GM18502 (cell line): ENCODE results near the gene CDK5RAP2.

Experiments used
- ATAC-seq: cut with Tn5 transposase; IDR thresholded peaks from one replicate; pipeline ENCODE4 v1.9.1; 2021; ENCODE audit warnings: mild to moderate bottlenecking; ENCODE audit not compliant: unreplicated experiment, poor library complexity

The CDK5RAP2 gene

DNA sequence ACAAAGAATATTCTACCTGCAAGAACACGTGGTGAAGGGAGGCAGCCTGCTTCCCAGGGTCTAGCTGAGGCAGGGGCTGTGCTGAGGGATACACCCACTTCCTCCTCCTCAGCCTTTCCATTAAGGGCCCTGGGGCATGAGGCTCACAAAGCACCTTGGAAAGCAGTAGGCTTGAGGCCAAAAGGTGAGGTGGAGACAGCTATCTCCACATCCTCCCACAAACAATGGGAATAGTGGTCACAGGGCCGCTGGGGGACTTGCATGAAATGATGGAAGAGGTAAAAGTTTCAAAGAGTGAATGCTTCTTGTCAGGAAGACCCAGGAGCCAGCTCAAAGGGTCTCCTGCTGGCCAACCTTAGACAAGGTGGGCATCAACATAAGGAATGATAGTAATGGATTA, 207.9 kb downstream of the CDK5RAP2 start:
- ATAC-seq, result no peak

DNA sequence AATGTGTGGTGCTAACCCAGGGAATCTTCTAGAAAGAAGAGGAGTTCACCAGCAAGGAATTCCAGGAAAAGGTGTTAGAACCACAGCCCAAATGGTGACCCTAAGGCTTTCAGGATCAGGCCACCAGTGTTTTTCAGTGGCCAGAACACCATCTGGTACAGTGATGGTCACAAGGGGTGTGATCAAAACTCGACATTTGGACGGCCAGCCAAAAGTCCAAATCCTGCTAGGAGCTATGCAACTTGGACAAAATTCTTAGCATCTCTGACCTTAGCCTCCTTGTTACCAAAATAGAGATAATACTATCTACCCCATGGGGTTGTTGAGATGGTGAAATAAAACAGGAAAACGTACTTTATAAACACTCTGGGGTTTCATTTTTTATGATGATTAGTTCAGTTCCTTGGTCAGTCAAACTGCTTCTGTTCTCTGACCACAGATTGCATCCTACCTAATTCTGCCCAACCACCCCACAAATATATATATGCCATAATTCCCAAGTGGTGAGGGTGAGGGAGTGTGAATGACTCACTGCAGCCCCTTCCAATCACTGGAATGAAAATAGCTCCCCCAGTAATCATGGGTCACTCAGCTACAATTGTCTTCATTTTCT, 210.3 kb downstream of the CDK5RAP2 start:
- ATAC-seq, result no peak

DNA sequence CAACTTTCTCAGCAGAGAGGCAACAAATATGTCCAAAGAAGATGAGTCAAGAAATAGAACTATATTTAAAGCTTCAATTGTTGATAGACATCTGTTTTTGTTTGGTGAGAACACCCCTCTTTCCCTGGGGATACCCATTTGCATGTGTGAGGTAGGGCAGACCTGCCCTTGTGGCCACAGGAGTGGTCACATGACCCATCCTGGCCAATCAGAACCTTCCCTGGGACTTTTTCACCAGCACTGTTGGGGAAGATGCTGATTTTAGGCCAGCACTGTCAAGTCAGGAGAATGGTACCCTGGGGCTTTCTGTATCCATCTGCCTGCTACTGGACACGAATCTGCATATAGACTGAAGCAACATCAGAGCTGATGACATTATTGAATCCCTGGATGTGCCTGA, 211.2 kb downstream of the CDK5RAP2 start:
- ATAC-seq, result no peak

DNA sequence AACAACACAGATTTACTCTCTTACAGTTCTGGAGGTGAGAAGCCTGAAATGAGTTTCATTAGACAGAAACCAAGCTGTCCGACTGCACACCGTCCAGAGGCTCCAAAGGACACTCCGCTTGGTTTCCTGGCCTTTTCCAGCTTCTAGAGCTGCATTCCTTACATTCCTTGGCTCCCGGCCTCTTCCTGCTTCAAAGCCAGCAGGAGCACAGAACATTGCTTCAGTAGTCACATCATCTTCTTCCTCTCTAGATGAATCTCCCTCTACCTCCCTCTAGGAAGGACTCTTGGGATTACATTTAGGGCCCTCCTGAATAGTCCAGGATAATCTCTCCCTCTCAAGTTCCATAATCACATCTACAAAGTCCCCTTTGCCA, 213.3 kb downstream of the CDK5RAP2 start:
- ATAC-seq, result no peak

DNA sequence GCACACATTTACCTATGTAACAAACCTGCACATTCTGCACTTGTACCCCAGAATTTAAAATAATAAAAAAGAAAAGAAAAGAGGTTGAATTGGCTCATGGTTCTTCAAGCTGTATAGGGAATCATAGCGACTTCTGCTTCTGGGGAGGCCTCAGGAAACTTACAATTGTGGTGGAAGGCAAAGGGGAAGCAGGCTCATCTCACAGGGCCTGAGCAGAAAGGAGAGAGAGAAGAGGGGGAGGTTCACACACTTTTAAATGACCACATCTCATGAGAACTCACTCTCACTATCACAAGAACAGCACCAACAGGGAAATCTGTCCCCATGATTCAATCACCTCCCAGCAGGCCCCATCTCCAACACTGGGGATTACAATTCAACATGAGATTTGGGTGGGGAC, 214.6 kb downstream of the CDK5RAP2 start:
- ATAC-seq, result no peak

DNA sequence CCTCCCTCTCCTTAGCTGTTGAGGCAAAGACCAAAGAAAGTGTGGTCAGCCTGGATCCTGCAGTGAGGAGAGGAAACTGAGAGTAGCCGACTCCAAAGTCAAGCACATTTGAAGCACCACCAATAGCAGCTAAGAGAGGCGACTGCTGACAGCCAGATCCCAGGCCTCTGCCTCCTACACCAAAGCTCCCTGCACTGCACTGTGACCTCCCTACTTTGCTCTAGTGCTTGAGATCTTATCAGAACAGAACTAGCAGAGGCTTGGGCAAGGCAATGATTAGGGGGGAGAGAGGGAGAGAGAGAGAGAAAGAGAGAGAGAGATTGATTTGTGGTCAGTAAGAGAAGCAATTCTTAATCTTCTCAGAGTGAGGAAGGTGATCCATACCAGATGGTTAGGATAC, 216.3 kb downstream of the CDK5RAP2 start:
- no peak for ATAC-seq

DNA sequence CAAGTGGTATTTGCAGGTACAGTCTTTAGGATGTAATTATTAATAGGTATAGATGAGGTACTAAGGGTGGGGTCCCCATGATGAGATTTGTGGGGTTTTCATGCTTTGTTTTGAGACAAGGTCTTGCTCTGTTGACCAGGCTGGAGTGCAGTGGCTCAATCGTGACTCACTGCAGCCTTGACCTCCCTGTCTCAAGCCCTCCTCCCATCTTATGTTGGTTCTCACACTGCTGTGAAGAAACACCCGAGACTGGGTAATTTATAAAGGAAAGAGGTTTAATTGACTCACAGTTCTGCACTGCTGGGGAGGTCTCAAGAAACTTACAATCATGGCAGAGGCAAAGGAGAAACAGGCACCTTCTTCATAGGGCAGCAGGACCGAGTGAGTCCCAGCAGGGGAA, 217.5 kb downstream of the CDK5RAP2 start:
- ATAC-seq, result no peak

DNA sequence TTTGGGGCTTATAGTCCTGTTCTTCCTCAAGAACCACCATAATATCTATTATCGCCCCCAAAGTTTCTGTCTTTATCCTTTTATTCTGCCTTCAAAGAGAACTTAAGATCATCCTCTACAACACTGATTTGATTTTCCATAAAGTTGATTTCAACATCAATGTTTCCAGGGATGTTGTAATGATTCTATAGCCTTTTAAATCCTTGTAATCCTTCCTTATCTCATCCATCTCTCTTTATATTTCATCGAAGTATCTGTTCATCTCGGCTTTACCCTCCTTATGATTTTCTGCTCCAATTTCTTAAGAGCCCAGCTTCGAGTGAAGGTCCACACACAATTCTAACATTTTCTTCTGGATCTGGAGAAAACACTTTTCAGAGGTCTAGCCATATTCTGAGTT, 218.4 kb downstream of the CDK5RAP2 start:
- ATAC-seq, result no peak

DNA sequence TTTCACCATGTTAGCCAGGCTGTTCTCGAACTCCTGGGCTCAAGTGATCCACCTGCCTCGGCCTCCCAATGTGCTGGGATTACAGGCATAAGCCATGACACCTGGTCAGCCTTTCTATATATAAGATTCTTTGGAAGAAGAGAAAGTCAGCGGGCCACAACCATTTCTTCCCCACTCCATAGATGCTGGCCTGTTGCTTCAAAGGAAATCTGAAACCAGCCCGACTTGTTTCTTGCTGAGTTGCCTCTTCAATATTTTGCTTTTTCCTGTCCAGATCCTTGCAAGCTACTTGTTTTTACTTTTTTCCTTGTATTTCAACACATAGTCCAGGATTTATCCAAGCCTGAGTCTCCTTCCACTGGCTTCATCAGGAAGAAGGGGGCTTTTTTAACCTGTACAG, 219.5 kb downstream of the CDK5RAP2 start:
- no peak for ATAC-seq

DNA sequence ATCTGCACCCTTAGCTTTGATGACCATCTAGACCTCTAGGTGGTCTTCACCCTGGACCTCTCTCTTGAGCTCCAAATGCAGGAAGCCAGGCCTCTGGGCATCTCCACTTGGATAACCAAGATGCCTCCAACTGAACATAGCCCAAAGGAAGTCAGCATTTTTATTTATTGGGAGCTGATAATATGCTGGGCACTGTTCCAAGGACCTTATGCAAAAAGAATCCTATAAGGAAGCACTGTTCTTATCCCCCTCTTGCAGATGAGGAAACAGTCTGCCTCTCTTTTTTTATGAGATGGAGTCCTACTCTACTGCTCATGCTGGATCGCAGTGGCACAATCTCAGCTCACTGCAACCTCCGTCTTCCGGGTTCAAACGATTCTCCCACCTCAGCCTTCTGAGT, 219.9 kb downstream of the CDK5RAP2 start:
- ATAC-seq, result no peak

DNA sequence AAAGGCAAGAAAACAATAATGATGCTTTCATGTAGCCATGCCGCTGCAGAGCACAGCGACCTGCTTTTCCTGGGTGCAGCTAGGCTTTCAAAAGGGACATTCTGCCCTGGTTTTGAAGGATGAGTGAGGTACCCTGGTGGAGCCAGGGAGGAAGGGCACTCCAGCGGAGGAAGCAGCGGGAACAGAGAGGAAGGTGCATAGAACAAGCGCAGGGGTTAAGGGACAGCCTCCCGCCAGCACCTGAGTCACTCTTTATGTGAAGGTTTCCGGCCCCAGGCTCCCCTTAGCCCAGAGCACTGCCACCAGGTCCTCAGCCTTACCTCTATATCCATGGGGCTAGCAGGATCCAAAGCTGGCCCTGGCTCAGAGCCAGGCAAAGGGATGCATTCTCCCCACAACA, 221.1 kb downstream of the CDK5RAP2 start:
- no peak for ATAC-seq

DNA sequence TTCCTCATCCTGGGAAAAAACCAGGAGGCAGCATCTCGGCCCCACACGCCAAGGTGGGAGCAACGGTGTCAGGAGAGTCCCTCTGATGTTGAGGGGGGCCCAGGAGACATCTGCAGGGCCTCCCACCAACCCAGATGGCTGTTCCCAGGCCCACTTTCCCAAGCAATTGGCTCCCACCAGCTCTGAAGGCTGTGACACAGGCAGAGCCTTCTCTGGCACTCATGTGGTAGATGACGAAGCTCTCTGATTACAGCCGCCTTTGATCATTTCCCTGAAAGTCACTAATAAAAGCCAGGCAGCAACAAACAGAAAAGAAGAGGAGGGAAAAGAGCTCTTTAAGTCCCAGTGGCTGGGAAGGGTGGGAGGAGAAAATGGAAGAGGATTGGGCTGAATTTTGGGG, 226.5 kb downstream of the CDK5RAP2 start:
- ATAC-seq, result no peak

DNA sequence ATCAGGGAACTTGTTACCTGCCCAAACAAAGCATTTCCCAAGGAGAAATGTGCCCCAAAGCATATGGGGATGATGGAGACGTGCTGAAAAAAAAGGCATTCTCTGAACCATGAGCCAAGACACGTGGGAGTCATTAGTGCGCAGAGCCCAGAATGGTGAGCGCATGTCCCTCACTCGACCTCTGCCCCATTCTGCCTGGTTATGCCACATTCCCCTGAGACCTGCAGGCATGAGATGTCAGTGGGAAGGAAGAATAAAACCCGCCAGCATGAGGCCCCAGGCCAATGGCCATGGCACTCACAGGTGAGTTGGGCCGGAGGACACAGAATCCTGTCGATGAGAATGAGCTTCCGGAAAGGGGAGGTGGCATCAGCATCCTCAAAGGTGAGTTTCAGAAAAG, 228.9 kb downstream of the CDK5RAP2 start:
- no peak for ATAC-seq

DNA sequence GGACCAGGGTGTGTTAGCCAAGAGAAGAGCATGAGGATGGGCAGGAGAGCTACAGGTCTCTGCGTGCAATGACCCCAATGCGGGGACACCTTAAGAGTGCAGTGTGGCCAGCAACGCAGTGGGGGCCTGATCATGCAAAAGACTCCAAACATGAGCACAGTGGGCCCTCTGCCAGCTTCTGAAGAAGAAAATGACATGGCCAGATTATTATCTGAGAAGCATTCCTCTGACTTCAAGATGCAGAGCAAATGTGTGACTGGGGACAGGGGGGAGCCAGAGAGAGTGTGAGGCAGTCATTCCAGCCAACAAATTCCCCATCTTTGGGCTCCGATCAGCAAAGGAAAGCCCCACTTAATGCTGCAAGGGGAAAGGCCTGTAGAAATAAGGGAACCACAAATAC, 229.4 kb downstream of the CDK5RAP2 start:
- no peak for ATAC-seq

DNA sequence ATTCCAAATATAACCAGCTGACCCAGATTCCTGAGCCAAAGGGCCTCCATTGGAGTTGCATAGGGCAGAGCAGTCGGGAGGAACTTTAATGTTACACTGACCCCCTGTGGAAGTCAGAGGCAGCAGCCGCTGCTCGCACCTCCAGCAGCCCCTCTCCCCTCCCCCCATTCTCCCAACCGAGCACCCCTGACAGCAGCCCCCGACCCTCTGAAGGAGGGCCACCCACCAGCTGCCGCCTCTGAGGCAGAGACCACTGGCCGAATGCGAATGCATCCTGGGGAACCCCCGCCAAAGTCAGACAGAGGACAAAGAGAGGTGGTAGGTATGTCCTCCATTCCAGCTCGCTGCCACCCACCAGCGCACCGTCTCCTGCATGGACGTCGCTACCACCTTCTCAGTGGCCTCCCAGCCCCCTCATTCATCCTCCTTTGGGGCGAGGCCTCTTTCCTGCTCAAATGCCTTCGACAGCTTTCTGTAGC, 231.0 kb downstream of the CDK5RAP2 start:
- peak; percentile 62 for ATAC-seq

DNA sequence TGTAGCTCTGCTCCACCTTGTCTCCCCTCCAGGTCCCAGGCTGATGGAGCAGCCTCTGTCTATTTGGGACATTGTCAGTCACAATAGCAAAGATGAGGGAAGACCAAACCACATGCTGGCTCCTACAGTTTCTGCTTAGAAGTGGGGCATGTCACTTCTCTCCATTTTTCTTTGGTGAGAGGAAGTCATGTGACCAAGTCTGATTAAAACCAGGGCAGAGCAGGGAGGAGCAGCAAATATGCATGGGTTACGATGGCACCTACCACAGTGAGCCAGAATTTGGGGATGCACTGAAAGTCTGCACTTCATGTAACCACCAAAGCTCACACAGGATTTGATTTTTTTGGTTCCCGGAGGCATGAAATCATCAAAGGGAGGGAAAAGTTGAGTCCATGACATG, 234.6 kb downstream of the CDK5RAP2 start:
- ATAC-seq, result no peak

DNA sequence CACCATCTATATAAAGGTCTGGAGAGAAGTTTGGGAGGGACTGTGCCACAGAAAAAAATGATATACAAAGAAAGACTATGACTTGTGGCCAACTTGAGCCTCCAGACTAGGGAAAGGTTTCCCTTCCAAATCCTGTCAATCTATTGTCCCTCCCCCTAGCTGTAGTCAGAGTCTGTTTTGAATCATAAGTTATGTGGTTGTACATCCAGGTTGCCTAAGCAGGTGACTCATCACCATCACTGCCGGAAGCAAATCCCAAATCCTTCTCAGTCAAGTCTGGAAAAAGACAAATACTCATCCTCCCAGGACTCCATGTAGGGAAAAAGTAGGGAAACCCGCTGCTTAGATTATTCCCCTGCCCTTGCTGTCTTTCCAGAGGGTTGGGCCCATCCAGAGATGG, 235.7 kb downstream of the CDK5RAP2 start:
- ATAC-seq, result no peak

DNA sequence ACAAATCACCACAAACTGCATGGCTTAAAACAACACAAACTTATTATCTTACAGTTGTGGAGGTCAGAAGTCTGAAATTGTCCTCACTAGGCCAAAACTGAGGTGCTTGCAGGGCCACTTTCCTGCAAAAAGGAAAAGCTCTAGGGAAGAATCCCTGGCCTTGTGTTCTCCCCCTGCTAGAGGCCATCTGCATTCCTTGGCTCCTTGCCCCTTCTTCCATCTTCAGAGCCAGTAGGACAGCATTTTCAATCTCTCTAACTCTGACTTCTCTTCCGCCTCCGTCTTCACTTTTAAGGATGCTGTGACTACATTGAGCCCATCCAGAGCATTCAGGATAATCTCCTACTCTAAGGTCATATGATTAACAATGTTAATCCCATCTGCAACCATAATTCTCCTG, 236.6 kb downstream of the CDK5RAP2 start:
- no peak for ATAC-seq
